HG02938 (cell line): ENCODE data around the gene TRIO.
"Not testable (repeated sequence)": the region's sequence is repeated elsewhere in the genome, so short reads cannot be mapped to it uniquely, and the experiment has no call there.

ENCODE experiments used
- ATAC-seq: cut with Tn5 transposase; IDR thresholded peaks from one replicate; pipeline ENCODE4 v1.9.1; 2021; ENCODE audit warnings: mild to moderate bottlenecking, moderate library complexity; ENCODE audit not compliant: unreplicated experiment

TRIO gene

GRCh38 chr5:14369780-14370179 is 226.6 kb downstream of the TRIO start:
- no peak for ATAC-seq

GRCh38 chr5:14370386-14370785 is 227.2 kb downstream of the TRIO start:
- ATAC-seq, result no peak

- no peak for ATAC-seq
Observed at GRCh38 chr5:14373685-14374084, 230.5 kb downstream of the TRIO start.

- no peak for ATAC-seq
Observed at GRCh38 chr5:14374100-14374499, 231.0 kb downstream of the TRIO start.

- ATAC-seq, result no peak
Observed at GRCh38 chr5:14376789-14377188, 233.6 kb downstream of the TRIO start.

- no peak for ATAC-seq
Observed at GRCh38 chr5:14379739-14380497, 236.8 kb downstream of the TRIO start.

GRCh38 chr5:14380712-14381111 is 237.6 kb downstream of the TRIO start:
- ATAC-seq, result no peak

- no peak for ATAC-seq
Observed at GRCh38 chr5:14382640-14383039, 239.5 kb downstream of the TRIO start.

- no peak for ATAC-seq
Observed at GRCh38 chr5:14383923-14384322, 240.8 kb downstream of the TRIO start.

- ATAC-seq, result no peak
Observed at GRCh38 chr5:14385019-14385418, 241.9 kb downstream of the TRIO start.

GRCh38 chr5:14386884-14387624 is 243.9 kb downstream of the TRIO start:
- ATAC-seq, result no peak

- ATAC-seq, result no peak
Observed at GRCh38 chr5:14388741-14389140, 245.6 kb downstream of the TRIO start.

GRCh38 chr5:14392552-14392951 is 249.4 kb downstream of the TRIO start:
- ATAC-seq, result not testable (repeated sequence)

- ATAC-seq, result no peak
Observed at GRCh38 chr5:14394365-14394764, 251.2 kb downstream of the TRIO start.

- no peak for ATAC-seq
Observed at GRCh38 chr5:14395411-14395810, 252.3 kb downstream of the TRIO start.

- ATAC-seq, result no peak
Observed at GRCh38 chr5:14396066-14396465, 252.9 kb downstream of the TRIO start.

- ATAC-seq, result no peak
Observed at GRCh38 chr5:14396737-14397136, 253.6 kb downstream of the TRIO start.

- ATAC-seq, result no peak
Observed at GRCh38 chr5:14397717-14398116, 254.6 kb downstream of the TRIO start.

GRCh38 chr5:14399054-14399692 is 256.0 kb downstream of the TRIO start:
- no peak for ATAC-seq

GRCh38 chr5:14400085-14400484 is 256.9 kb downstream of the TRIO start:
- no peak for ATAC-seq

GRCh38 chr5:14400611-14401010 is 257.5 kb downstream of the TRIO start:
- ATAC-seq, result no peak

GRCh38 chr5:14401639-14402038 is 258.5 kb downstream of the TRIO start:
- no peak for ATAC-seq
